ENCODE results near the gene RAP1B. TPM values are rescaled to one million over a fixed set of nuclear protein-coding genes. Genes with fewer than 3 reads are reported as not detected.

Gene RAP1B
- total and polyA plus RNA-seq, 2 donors from 2014 or later, result 102 to 157 TPM

GRCh38 chr12:68630598-68630997, 19.9 kb downstream of the RAP1B start:
- Histone ChIP-seq H3K9ac (ENCODE audit: low read length in 3 of 3) (no peak overlapping the region), H3K4me1 (ENCODE audit: control insufficient read depth in 2 of 3, insufficient read depth in 2 of 3, low read depth in 1 of 3, low read length in 3 of 3) (peaks cover 0 to 11% (median 5%) of the 10 kb centered on the region in 3 donors), H3K36me3 (ENCODE audit: control insufficient read depth in 2 of 3, insufficient read depth in 3 of 3, low read length in 3 of 3) (no peaks in the 10 kb centered on the region), H3K4me3 (ENCODE audit: low read length in 3 of 3) (no peak overlapping the region), H3K9me3 (ENCODE audit: control insufficient read depth in 2 of 3, insufficient read depth in 1 of 3, low read length in 3 of 3) (peaks cover 0 to 3% (median 0%) of the 10 kb centered on the region in 3 donors), H3K27ac (ENCODE audit: low read depth in 2 of 2, low read length in 2 of 2) (no peak overlapping the region), H3K27me3 (ENCODE audit: control insufficient read depth, insufficient read depth, low read length) (no peaks in the 10 kb centered on the region)
- no peak for TF ChIP-seq CTCF (IDR thresholded peaks at IDR 0.05; ENCODE audit: borderline replicate concordance, extremely low read depth, insufficient read depth)
- FAIRE-seq (no peak), DNase-seq (no peak)
- intact Hi-C loops (cut with DNase I), result no loop called here

GRCh38 chr12:68631227-68631626, 20.5 kb downstream of the RAP1B start:
- Histone ChIP-seq H3K36me3 (ENCODE audit: control insufficient read depth in 2 of 3, insufficient read depth in 3 of 3, low read length in 3 of 3) (no peaks in the 10 kb centered on the region), H3K27me3 (ENCODE audit: control insufficient read depth, insufficient read depth, low read length) (no peaks in the 10 kb centered on the region), H3K9me3 (ENCODE audit: control insufficient read depth in 2 of 3, insufficient read depth in 1 of 3, low read length in 3 of 3) (peaks cover 0 to 3% (median 0%) of the 10 kb centered on the region in 3 donors), H3K4me3 (ENCODE audit: low read length in 3 of 3) (no peak overlapping the region), H3K9ac (ENCODE audit: low read length in 3 of 3) (no peak overlapping the region), H3K4me1 (ENCODE audit: control insufficient read depth in 2 of 3, insufficient read depth in 2 of 3, low read depth in 1 of 3, low read length in 3 of 3) (peaks cover 0 to 11% (median 5%) of the 10 kb centered on the region in 3 donors), H3K27ac (ENCODE audit: low read depth in 2 of 2, low read length in 2 of 2) (no peak overlapping the region)
- intact Hi-C loops (cut with DNase I), result no loop called here
- no peak for DNase-seq
- no peak for FAIRE-seq
- TF ChIP-seq CTCF (IDR thresholded peaks at IDR 0.05; ENCODE audit: borderline replicate concordance, extremely low read depth, insufficient read depth), result no peak

GRCh38 chr12:68632486-68632885, 21.8 kb downstream of the RAP1B start:
- DNase-seq (no peak), FAIRE-seq (no peak)
- peaks cover 0 to 3% (median 0%) of the 10 kb centered on the region in 3 donors for H3K9me3 ChIP-seq (ENCODE audit: control insufficient read depth in 2 of 3, insufficient read depth in 1 of 3, low read length in 3 of 3)
- H3K4me1 ChIP-seq (ENCODE audit: control insufficient read depth in 2 of 3, insufficient read depth in 2 of 3, low read depth in 1 of 3, low read length in 3 of 3), result peaks cover 0 to 11% (median 5%) of the 10 kb centered on the region in 3 donors
- no peak overlapping the region for H3K4me3 ChIP-seq (ENCODE audit: low read length in 3 of 3)
- no peak overlapping the region for H3K27ac ChIP-seq (ENCODE audit: low read depth in 2 of 2, low read length in 2 of 2)
- no peaks in the 10 kb centered on the region for H3K36me3 ChIP-seq (ENCODE audit: control insufficient read depth in 2 of 3, insufficient read depth in 3 of 3, low read length in 3 of 3)
- TF ChIP-seq CTCF (IDR thresholded peaks at IDR 0.05; ENCODE audit: borderline replicate concordance, extremely low read depth, insufficient read depth), result no peak
- H3K9ac ChIP-seq (ENCODE audit: low read length in 3 of 3), result no peak overlapping the region
- intact Hi-C loops (cut with DNase I), result no loop called here
- no peaks in the 10 kb centered on the region for H3K27me3 ChIP-seq (ENCODE audit: control insufficient read depth, insufficient read depth, low read length)

All from kidney (tissue), 14 donors.